Hepatocyte (in vitro differentiated cells): ENCODE results near the gene AAK1.

Experiments used
- CTCF ChIP-seq: fragments of 200-600 bp; sonication (generic); IDR thresholded peaks from 2 replicates; pipeline ENCODE4 v1.5.1; 2016; ENCODE audit warnings: antibody characterized with exemption, mild to moderate bottlenecking; ENCODE audit not compliant: poor library complexity
- EZH2 ChIP-seq: fragments of 200-600 bp; sonication (generic); IDR thresholded peaks from 2 replicates; pipeline ENCODE4 v1.6.1; 2016; ENCODE audit warnings: antibody characterized with exemption, mild to moderate bottlenecking, borderline replicate concordance
- EZH2phosphoT487 ChIP-seq: fragments of 200-600 bp; sonication (generic); IDR thresholded peaks from one replicate; pipeline ENCODE4 v1.6.1; 2018; ENCODE audit warnings: antibody characterized with exemption, mild to moderate bottlenecking, low read depth, moderate library complexity; ENCODE audit not compliant: unreplicated experiment, severe bottlenecking

- TF ChIP-seq CTCF = no peak
- no peak for TF ChIP-seq EZH2
- no peak for TF ChIP-seq EZH2phosphoT487
These were observed 76.9 kb downstream of the AAK1 start for GRCh38 chr2:69566669-69567068.
